HEK293 (cell line): ENCODE results near the gene MRPL4.

ENCODE experiments used
- CTCF ChIA-PET: fragments of 350-600 bp; formaldehyde crosslinking; extraction: SDS; loops from one replicate; lab custom pipeline; 2021; ENCODE audit warnings: antibody characterized with exemption; lab: Yijun Ruan, JAX
- POLR2A ChIA-PET: fragments of 300-600 bp; formaldehyde crosslinking; extraction: SDS; loops from one replicate; lab custom pipeline; 2020; ENCODE audit warnings: antibody characterized with exemption, inconsistent platforms; lab: Yijun Ruan, JAX
- H3K27ac ChIP-seq: fragments of 200-500 bp; sonication (Bioruptor generic); 2 replicates; pipeline ENCODE4 v1.5.1; 2014; ENCODE audit warnings: low read depth, low read length, control low read depth, inconsistent platforms; ENCODE audit errors: extremely low read depth
- H3K36me3 ChIP-seq, 2 experiments: fragments of 200-500 bp in 1 of 2; sonication (Bioruptor generic) in 1 of 2; 1 replicate in 1 of 2; 2 replicates in 1 of 2; pipeline ENCODE4 v1.5.1; 2014 to 2017; ENCODE audit warnings: inconsistent platforms in 2 of 2, low read length in 2 of 2; ENCODE audit not compliant: control insufficient read depth in 2 of 2, insufficient read depth in 1 of 2
- H3K4me1 ChIP-seq: fragments of 200-500 bp; sonication (Bioruptor generic); 2 replicates; pipeline ENCODE4 v1.5.1; 2014; ENCODE audit warnings: mild to moderate bottlenecking, low read length, inconsistent platforms; ENCODE audit not compliant: control insufficient read depth, insufficient read depth
- H3K4me3 ChIP-seq: 2 replicates; pipeline ENCODE4 v1.5.1; 2011; ENCODE audit warnings: low read depth, mild to moderate bottlenecking, control low read depth, low read length, moderate library complexity
- H3K9me3 ChIP-seq: fragments of 200-500 bp; sonication (Bioruptor generic); 2 replicates; pipeline ENCODE4 v1.5.1; 2014; ENCODE audit warnings: low read depth, low read length, inconsistent platforms; ENCODE audit not compliant: control insufficient read depth, insufficient read depth
- FEZF1 ChIP-seq: fragments of 450-650 bp; formaldehyde crosslinking; IDR thresholded peaks from 2 replicates; pipeline ENCODE4 v1.5.1; 2016; ENCODE audit warnings: missing biosample characterization, missing genetic modification characterization
- GLIS1 ChIP-seq: fragments of 450-650 bp; formaldehyde crosslinking; IDR thresholded peaks from 2 replicates; pipeline ENCODE4 v1.5.1; 2016; ENCODE audit warnings: missing biosample characterization, missing genetic modification characterization
- GLIS2 ChIP-seq: fragments of 450-650 bp; formaldehyde crosslinking; IDR thresholded peaks from 2 replicates; pipeline ENCODE4 v1.5.1; 2016; ENCODE audit warnings: missing biosample characterization, missing genetic modification characterization
- KLF1 ChIP-seq: fragments of 450-650 bp; formaldehyde crosslinking; IDR thresholded peaks from 2 replicates; pipeline ENCODE4 v1.5.1; 2016; ENCODE audit warnings: missing biosample characterization, missing genetic modification characterization
- MZF1 ChIP-seq: fragments of 450-650 bp; formaldehyde crosslinking; IDR thresholded peaks from 2 replicates; pipeline ENCODE4 v1.5.1; 2017; ENCODE audit warnings: missing biosample characterization, missing genetic modification characterization, borderline replicate concordance
- SCRT1 ChIP-seq: fragments of 450-650 bp; formaldehyde crosslinking; IDR thresholded peaks from 2 replicates; pipeline ENCODE4 v1.5.1; 2016; ENCODE audit warnings: missing biosample characterization, missing genetic modification characterization, borderline replicate concordance
- SCRT2 ChIP-seq: fragments of 450-650 bp; formaldehyde crosslinking; IDR thresholded peaks from 2 replicates; pipeline ENCODE4 v1.5.1; 2016; ENCODE audit warnings: missing biosample characterization, missing genetic modification characterization
- ZBTB17 ChIP-seq: fragments of 450-650 bp; formaldehyde crosslinking; IDR thresholded peaks from 2 replicates; pipeline ENCODE4 v1.5.1; 2016; ENCODE audit warnings: missing biosample characterization, missing genetic modification characterization
- ZBTB20 ChIP-seq: fragments of 450-650 bp; formaldehyde crosslinking; IDR thresholded peaks from 2 replicates; pipeline ENCODE4 v1.5.1; 2016; ENCODE audit warnings: missing biosample characterization, missing genetic modification characterization
- ZBTB48 ChIP-seq: fragments of 450-650 bp; formaldehyde crosslinking; IDR thresholded peaks from 2 replicates; pipeline ENCODE4 v1.5.1; 2016; ENCODE audit warnings: missing biosample characterization, missing genetic modification characterization
- ZEB2 ChIP-seq: fragments of 450-650 bp; formaldehyde crosslinking; IDR thresholded peaks from 2 replicates; pipeline ENCODE4 v1.5.1; 2016; ENCODE audit warnings: missing biosample characterization, missing genetic modification characterization
- ZNF146 ChIP-seq: fragments of 450-650 bp; formaldehyde crosslinking; IDR thresholded peaks from 2 replicates; pipeline ENCODE4 v1.5.1; 2016; ENCODE audit warnings: missing biosample characterization, missing genetic modification characterization
- ZNF24 ChIP-seq: fragments of 450-650 bp; formaldehyde crosslinking; IDR thresholded peaks from 2 replicates; pipeline ENCODE4 v1.5.1; 2016; ENCODE audit warnings: missing biosample characterization, missing genetic modification characterization
- ZNF274 ChIP-seq, 2 experiments: fragments of 200-500 bp in 1 of 2; fragments of 450-650 bp in 1 of 2; sonication (Bioruptor generic) in 1 of 2; formaldehyde crosslinking in 1 of 2; IDR thresholded peaks; 2 replicates each; pipeline versions ENCODE4 v1.5.1 to v1.6.1; 2014 to 2016; ENCODE audit warnings: borderline replicate concordance in 1 of 2, inconsistent platforms in 1 of 2, low read length in 1 of 2, missing biosample characterization in 1 of 2, missing genetic modification characterization in 1 of 2
- ZNF394 ChIP-seq: fragments of 450-650 bp; formaldehyde crosslinking; IDR thresholded peaks from 2 replicates; pipeline ENCODE4 v1.5.1; 2016; ENCODE audit warnings: missing biosample characterization, missing genetic modification characterization, mild to moderate bottlenecking, moderate library complexity, borderline replicate concordance
- ZNF501 ChIP-seq: fragments of 450-650 bp; formaldehyde crosslinking; IDR thresholded peaks from 2 replicates; pipeline ENCODE4 v1.5.1; 2016; ENCODE audit warnings: missing biosample characterization, missing genetic modification characterization
- ZNF600 ChIP-seq: fragments of 450-650 bp; formaldehyde crosslinking; IDR thresholded peaks from 2 replicates; pipeline ENCODE4 v1.5.1; 2016; ENCODE audit warnings: missing biosample characterization, missing genetic modification characterization
- ZNF76 ChIP-seq: fragments of 450-650 bp; formaldehyde crosslinking; IDR thresholded peaks from 2 replicates; pipeline ENCODE4; 2016; ENCODE audit warnings: low read depth, missing biosample characterization, missing genetic modification characterization, borderline replicate concordance
- ZNF768 ChIP-seq: fragments of 450-650 bp; formaldehyde crosslinking; IDR thresholded peaks from 2 replicates; pipeline ENCODE4 v1.5.1; 2018; ENCODE audit warnings: missing biosample characterization, mild to moderate bottlenecking, missing genetic modification characterization
- ZNF777 ChIP-seq: fragments of 450-650 bp; formaldehyde crosslinking; IDR thresholded peaks from 2 replicates; pipeline ENCODE4 v1.5.1; 2017; ENCODE audit warnings: missing biosample characterization, missing genetic modification characterization, borderline replicate concordance
- TF ChIP-seq, protein P1 (sequence below): fragments of 450-650 bp; formaldehyde crosslinking; IDR thresholded peaks from 2 replicates; pipeline ENCODE4 v1.5.1; 2016; ENCODE audit warnings: missing biosample characterization, missing genetic modification characterization, low read depth
- TF ChIP-seq, protein P2 (sequence below): fragments of 450-650 bp; formaldehyde crosslinking; IDR thresholded peaks from 2 replicates; pipeline ENCODE4 v1.5.1; 2017; ENCODE audit warnings: missing biosample characterization, missing genetic modification characterization
- TF ChIP-seq, protein P3 (sequence below): fragments of 450-650 bp; formaldehyde crosslinking; optimal IDR thresholded peaks from 2 replicates; pipeline ENCODE3; 2016; ENCODE audit warnings: missing biosample characterization, mild to moderate bottlenecking, missing genetic modification characterization
- TF ChIP-seq, protein P4 (sequence below): fragments of 450-650 bp; formaldehyde crosslinking; IDR thresholded peaks from 2 replicates; pipeline ENCODE4 v1.5.1; 2016; ENCODE audit warnings: missing biosample characterization, missing genetic modification characterization
- TF ChIP-seq, protein P5 (sequence below): fragments of 450-650 bp; formaldehyde crosslinking; IDR thresholded peaks from 2 replicates; pipeline ENCODE4 v1.5.1; 2016; ENCODE audit warnings: missing biosample characterization, missing genetic modification characterization
- TF ChIP-seq, protein P6 (sequence below): fragments of 450-650 bp; formaldehyde crosslinking; IDR thresholded peaks from 2 replicates; pipeline ENCODE4 v1.5.1; 2017; ENCODE audit warnings: missing biosample characterization, missing genetic modification characterization

Gene MRPL4

DNA sequence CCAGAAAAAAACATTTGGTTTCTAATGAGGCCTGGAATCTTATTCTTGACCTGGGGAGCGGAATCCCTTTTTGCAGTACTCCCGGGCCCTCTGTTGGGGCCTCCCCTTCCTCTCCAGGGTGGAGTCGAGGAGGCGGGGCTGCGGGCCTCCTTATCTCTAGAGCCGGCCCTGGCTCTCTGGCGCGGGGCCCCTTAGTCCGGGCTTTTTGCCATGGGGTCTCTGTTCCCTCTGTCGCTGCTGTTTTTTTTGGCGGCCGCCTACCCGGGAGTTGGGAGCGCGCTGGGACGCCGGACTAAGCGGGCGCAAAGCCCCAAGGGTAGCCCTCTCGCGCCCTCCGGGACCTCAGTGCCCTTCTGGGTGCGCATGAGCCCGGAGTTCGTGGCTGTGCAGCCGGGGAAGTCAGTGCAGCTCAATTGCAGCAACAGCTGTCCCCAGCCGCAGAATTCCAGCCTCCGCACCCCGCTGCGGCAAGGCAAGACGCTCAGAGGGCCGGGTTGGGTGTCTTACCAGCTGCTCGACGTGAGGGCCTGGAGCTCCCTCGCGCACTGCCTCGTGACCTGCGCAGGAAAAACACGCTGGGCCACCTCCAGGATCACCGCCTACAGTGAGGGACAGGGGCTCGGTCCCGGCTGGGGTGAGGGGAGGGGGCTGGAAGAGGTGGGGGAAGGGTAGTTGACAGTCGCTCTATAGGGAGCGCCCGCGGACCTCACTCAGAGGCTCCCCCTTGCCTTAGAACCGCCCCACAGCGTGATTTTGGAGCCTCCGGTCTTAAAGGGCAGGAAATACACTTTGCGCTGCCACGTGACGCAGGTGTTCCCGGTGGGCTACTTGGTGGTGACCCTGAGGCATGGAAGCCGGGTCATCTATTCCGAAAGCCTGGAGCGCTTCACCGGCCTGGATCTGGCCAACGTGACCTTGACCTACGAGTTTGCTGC is 35.1 kb downstream of the MRPL4 start, which contains the start of gene ICAM4:
ICAM4 (plus strand) TSS at position 153 of the 935 bp plus-strand sequence; CDS start at position 211, 58 bp downstream.
- H3K4me1 ChIP-seq, result peaks cover 4% of the 10 kb centered on the region; the same call in 1 of the 2 replicates
- CTCF ChIA-PET, result interaction anchor here (0.8 to 3.2 kb wide), 6 partner anchors 17 to 104 kb away, joined by 3 to 15 read pairs (median 5); partner anchors contain the start of genes ICAM1 and MRPL4
- no peaks in the 10 kb centered on the region for H3K9me3 ChIP-seq
- POLR2A ChIA-PET, result interaction anchor here (0.5 to 1.2 kb wide), 2 partner anchors 29 to 95 kb away, joined by 3 read pairs; partner anchors contain the start of gene FDX2
- no peaks in the 10 kb centered on the region for H3K36me3 ChIP-seq
- no peak within 1 kb of the TSS for H3K4me3 ChIP-seq
- H3K27ac ChIP-seq, result peak within 1 kb of the TSS; percentile 27; the same call in 1 of the 2 replicates
- TF ChIP-seq FEZF1 (tag by site-specific recombination) (no peak), ZNF24 (tag by site-specific recombination) (peak; percentile 76; the same call in 1 of the 2 replicates), ZNF274 (IDR thresholded peaks at IDR 0.05; ENCODE audit: low read length) (no peak), ZNF274 (tag by site-specific recombination; IDR thresholded peaks at IDR 0.05; ENCODE audit: borderline replicate concordance) (no peak), SCRT2 (tag by site-specific recombination) (peak; percentile 96), ZNF600 (tag by site-specific recombination) (peak; percentile 55; the same call in 1 of the 2 replicates), ZNF146 (tag by site-specific recombination) (no peak), ZNF501 (tag by site-specific recombination) (0 out of 2 replicates have a peak, but pooled peaks have one; percentile 36), ZNF768 (tag by site-specific recombination) (peak; percentile 94; the same call in 1 of the 2 replicates), ZNF394 (tag by site-specific recombination) (peak; percentile 22; the same call in 1 of the 2 replicates), ZNF76 (peak; percentile 86), ZNF777 (tag by site-specific recombination) (peak; percentile 95), KLF1 (tag by site-specific recombination) (peak; percentile 44), ZBTB17 (tag by site-specific recombination) (peak; percentile 64), GLIS1 (tag by site-specific recombination) (peak; percentile 32; the same call in 1 of the 2 replicates), MZF1 (tag by site-specific recombination) (peak; percentile 15; the same call in 1 of the 2 replicates), SCRT1 (tag by site-specific recombination) (peak; percentile 51), ZBTB48 (tag by site-specific recombination) (peak; percentile 79), ZBTB20 (tag by site-specific recombination) (peak; percentile 95), ZEB2 (tag by site-specific recombination) (peak; percentile 64), GLIS2 (tag by site-specific recombination) (peak; percentile 45; the same call in 1 of the 2 replicates)
- TF ChIP-seq, protein P1, sequence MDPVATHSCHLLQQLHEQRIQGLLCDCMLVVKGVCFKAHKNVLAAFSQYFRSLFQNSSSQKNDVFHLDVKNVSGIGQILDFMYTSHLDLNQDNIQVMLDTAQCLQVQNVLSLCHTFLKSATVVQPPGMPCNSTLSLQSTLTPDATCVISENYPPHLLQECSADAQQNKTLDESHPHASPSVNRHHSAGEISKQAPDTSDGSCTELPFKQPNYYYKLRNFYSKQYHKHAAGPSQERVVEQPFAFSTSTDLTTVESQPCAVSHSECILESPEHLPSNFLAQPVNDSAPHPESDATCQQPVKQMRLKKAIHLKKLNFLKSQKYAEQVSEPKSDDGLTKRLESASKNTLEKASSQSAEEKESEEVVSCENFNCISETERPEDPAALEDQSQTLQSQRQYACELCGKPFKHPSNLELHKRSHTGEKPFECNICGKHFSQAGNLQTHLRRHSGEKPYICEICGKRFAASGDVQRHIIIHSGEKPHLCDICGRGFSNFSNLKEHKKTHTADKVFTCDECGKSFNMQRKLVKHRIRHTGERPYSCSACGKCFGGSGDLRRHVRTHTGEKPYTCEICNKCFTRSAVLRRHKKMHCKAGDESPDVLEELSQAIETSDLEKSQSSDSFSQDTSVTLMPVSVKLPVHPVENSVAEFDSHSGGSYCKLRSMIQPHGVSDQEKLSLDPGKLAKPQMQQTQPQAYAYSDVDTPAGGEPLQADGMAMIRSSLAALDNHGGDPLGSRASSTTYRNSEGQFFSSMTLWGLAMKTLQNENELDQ (tag by site-specific recombination), result no peak
- TF ChIP-seq, protein P2, sequence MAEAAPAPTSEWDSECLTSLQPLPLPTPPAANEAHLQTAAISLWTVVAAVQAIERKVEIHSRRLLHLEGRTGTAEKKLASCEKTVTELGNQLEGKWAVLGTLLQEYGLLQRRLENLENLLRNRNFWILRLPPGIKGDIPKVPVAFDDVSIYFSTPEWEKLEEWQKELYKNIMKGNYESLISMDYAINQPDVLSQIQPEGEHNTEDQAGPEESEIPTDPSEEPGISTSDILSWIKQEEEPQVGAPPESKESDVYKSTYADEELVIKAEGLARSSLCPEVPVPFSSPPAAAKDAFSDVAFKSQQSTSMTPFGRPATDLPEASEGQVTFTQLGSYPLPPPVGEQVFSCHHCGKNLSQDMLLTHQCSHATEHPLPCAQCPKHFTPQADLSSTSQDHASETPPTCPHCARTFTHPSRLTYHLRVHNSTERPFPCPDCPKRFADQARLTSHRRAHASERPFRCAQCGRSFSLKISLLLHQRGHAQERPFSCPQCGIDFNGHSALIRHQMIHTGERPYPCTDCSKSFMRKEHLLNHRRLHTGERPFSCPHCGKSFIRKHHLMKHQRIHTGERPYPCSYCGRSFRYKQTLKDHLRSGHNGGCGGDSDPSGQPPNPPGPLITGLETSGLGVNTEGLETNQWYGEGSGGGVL (tag by site-specific recombination), result peak; percentile 34; the same call in 1 of the 2 replicates
- TF ChIP-seq, protein P3, sequence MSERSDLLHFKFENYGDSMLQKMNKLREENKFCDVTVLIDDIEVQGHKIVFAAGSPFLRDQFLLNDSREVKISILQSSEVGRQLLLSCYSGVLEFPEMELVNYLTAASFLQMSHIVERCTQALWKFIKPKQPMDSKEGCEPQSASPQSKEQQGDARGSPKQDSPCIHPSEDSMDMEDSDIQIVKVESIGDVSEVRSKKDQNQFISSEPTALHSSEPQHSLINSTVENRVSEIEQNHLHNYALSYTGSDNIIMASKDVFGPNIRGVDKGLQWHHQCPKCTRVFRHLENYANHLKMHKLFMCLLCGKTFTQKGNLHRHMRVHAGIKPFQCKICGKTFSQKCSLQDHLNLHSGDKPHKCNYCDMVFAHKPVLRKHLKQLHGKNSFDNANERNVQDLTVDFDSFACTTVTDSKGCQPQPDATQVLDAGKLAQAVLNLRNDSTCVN (tag by site-specific recombination), result peak; percentile 65
- TF ChIP-seq, protein P4, sequence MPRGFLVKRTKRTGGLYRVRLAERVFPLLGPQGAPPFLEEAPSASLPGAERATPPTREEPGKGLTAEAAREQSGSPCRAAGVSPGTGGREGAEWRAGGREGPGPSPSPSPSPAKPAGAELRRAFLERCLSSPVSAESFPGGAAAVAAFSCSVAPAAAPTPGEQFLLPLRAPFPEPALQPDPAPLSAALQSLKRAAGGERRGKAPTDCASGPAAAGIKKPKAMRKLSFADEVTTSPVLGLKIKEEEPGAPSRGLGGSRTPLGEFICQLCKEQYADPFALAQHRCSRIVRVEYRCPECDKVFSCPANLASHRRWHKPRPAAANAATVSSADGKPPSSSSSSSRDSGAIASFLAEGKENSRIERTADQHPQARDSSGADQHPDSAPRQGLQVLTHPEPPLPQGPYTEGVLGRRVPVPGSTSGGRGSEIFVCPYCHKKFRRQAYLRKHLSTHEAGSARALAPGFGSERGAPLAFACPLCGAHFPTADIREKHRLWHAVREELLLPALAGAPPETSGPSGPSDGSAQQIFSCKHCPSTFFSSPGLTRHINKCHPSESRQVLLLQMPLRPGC (tag by site-specific recombination), result peak; percentile 17; the same call in 1 of the 2 replicates
- TF ChIP-seq, protein P5, sequence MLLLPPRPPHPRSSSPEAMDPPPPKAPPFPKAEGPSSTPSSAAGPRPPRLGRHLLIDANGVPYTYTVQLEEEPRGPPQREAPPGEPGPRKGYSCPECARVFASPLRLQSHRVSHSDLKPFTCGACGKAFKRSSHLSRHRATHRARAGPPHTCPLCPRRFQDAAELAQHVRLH (tag by site-specific recombination), result no peak; the same call in 1 of the 2 replicates
- TF ChIP-seq, protein P6, sequence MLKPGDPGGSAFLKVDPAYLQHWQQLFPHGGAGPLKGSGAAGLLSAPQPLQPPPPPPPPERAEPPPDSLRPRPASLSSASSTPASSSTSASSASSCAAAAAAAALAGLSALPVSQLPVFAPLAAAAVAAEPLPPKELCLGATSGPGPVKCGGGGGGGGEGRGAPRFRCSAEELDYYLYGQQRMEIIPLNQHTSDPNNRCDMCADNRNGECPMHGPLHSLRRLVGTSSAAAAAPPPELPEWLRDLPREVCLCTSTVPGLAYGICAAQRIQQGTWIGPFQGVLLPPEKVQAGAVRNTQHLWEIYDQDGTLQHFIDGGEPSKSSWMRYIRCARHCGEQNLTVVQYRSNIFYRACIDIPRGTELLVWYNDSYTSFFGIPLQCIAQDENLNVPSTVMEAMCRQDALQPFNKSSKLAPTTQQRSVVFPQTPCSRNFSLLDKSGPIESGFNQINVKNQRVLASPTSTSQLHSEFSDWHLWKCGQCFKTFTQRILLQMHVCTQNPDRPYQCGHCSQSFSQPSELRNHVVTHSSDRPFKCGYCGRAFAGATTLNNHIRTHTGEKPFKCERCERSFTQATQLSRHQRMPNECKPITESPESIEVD (tag by site-specific recombination), result no peak
